SK-N-SH (cell line): ENCODE measurements around the gene SNCAIP. TPM values are rescaled to one million over a fixed set of nuclear protein-coding genes. Genes with fewer than 3 reads are reported as not detected.
A peak's percentile ranks its signal among the peaks of the same experiment; 100 is the strongest.

Experiments used
- CTCF ChIA-PET: fragments of 300-600, 350-600 bp; formaldehyde crosslinking; extraction: SDS; loops from one replicate; lab custom pipeline; 2021; lab: Yijun Ruan, JAX
- POLR2A ChIA-PET: fragments of 350-600 bp; sonication (Branson Sonifier 250); formaldehyde crosslinking; extraction: SDS; loops from one replicate; lab custom pipeline; 2020; ENCODE audit warnings: antibody characterized with exemption, inconsistent platforms; lab: Yijun Ruan, JAX
- DNase-seq: peaks from one replicate; pipeline ENCODE4 v3.0.0; 2012
- H2AFZ ChIP-seq: fragments of 200-600 bp; sonication (generic); 2 replicates; pipeline ENCODE4 v1.8.1; 2016; ENCODE audit warnings: antibody characterized with exemption, mild to moderate bottlenecking, low read depth
- H3F3A ChIP-seq: fragments of 200-600 bp; sonication (generic); replicated peaks from 2 replicates; pipeline ENCODE3; 2016; ENCODE audit warnings: antibody characterized with exemption, mild to moderate bottlenecking; ENCODE audit not compliant: insufficient read depth
- H3K27ac ChIP-seq, 2 experiments: fragments of 200-500 bp in 1 of 2; fragments of 200-600 bp in 1 of 2; sonication (Bioruptor generic) in 1 of 2; sonication (generic), shearing (Covaris generic) in 1 of 2; 2 replicates each; pipeline versions ENCODE4 v1.5.1 to v1.6.1; 2014 to 2016; ENCODE audit warnings: low read depth in 2 of 2, inconsistent platforms in 1 of 2, low read length in 1 of 2, mild to moderate bottlenecking in 1 of 2, mixed read lengths in 1 of 2
- H3K27me3 ChIP-seq: fragments of 200-600 bp; sonication (generic), shearing (Covaris generic); 2 replicates; pipeline ENCODE4 v1.6.1; 2016; ENCODE audit warnings: mixed run types; ENCODE audit not compliant: insufficient read depth
- H3K36me3 ChIP-seq, 2 experiments: fragments of 200-500 bp in 1 of 2; fragments of 200-600 bp in 1 of 2; sonication (Bioruptor generic) in 1 of 2; sonication (generic) in 1 of 2; replicated peaks in 1 of 2; 2 replicates each; pipeline versions ENCODE3 to v1.5.1; 2014 to 2016; ENCODE audit warnings: low read length in 1 of 2, mild to moderate bottlenecking in 1 of 2; ENCODE audit not compliant: insufficient read depth in 2 of 2, control insufficient read depth in 1 of 2
- H3K4me1 ChIP-seq, 2 experiments: fragments of 200-500 bp in 1 of 2; fragments of 200-600 bp in 1 of 2; sonication (Bioruptor generic) in 1 of 2; sonication (generic), shearing (Covaris generic) in 1 of 2; 2 replicates each; pipeline versions ENCODE4 v1.5.1 to v1.6.1; 2014 to 2016; ENCODE audit warnings: low read depth in 1 of 2, low read length in 1 of 2, mixed run types in 1 of 2; ENCODE audit not compliant: insufficient read depth in 2 of 2, control insufficient read depth in 1 of 2
- H3K4me2 ChIP-seq: fragments of 200-600 bp; sonication (generic), shearing (Covaris generic); 2 replicates; pipeline ENCODE4 v1.6.1; 2017; ENCODE audit warnings: mixed run types
- H3K4me3 ChIP-seq, 2 experiments: fragments of 200-500 bp in 1 of 2; fragments of 200-600 bp in 1 of 2; sonication (Bioruptor generic) in 1 of 2; sonication (generic), shearing (Covaris generic) in 1 of 2; 2 replicates each; pipeline versions ENCODE4 v1.5.1 to v1.8.1; 2014 to 2016; ENCODE audit warnings: low read depth in 2 of 2, inconsistent platforms in 1 of 2, low read length in 1 of 2, mild to moderate bottlenecking in 1 of 2, mixed read lengths in 1 of 2, moderate library complexity in 1 of 2
- H3K79me2 ChIP-seq: fragments of 200-600 bp; sonication (generic); 2 replicates; pipeline ENCODE4 v1.8.1; 2017; ENCODE audit warnings: mild to moderate bottlenecking; ENCODE audit not compliant: insufficient read depth
- H3K9ac ChIP-seq: fragments of 200-600 bp; sonication (generic); 2 replicates; pipeline ENCODE4 v1.6.1; 2017; ENCODE audit warnings: mixed run types
- H3K9me2 ChIP-seq: fragments of 200-600 bp; sonication (generic); 2 replicates; pipeline ENCODE4 v1.6.1; 2017; ENCODE audit warnings: mixed run types
- H3K9me3 ChIP-seq: fragments of 200-600 bp; sonication (generic); 2 replicates; pipeline ENCODE4 v1.6.1; 2017; ENCODE audit warnings: mixed run types, mild to moderate bottlenecking, moderate library complexity
- H4K20me1 ChIP-seq: fragments of 200-600 bp; sonication (generic); 2 replicates; pipeline ENCODE4 v1.6.1; 2017; ENCODE audit warnings: mild to moderate bottlenecking, mixed run types; ENCODE audit not compliant: insufficient read depth
- CTCF ChIP-seq: fragments of 200-600 bp; sonication (generic); IDR thresholded peaks from 2 replicates; pipeline ENCODE4 v1.6.1; 2017; ENCODE audit warnings: antibody characterized with exemption, mild to moderate bottlenecking, moderate library complexity
- EP300 ChIP-seq, 2 experiments: IDR thresholded peaks; 2 replicates each; pipeline versions ENCODE4 v1.4.0 to v1.6.1; 2012; ENCODE audit warnings: borderline replicate concordance in 1 of 2, low read depth in 1 of 2, low read length in 1 of 2
- FOSL2 ChIP-seq: IDR thresholded peaks from 2 replicates; pipeline ENCODE4 v1.4.0; 2012; ENCODE audit warnings: low read depth, mild to moderate bottlenecking, moderate library complexity, borderline replicate concordance
- FOXM1 ChIP-seq: IDR thresholded peaks from 2 replicates; pipeline ENCODE4 v1.4.0; 2012; ENCODE audit warnings: low read depth, mild to moderate bottlenecking
- GABPA ChIP-seq: IDR thresholded peaks from 2 replicates; pipeline ENCODE4 v1.4.0; 2012; ENCODE audit warnings: low read depth, mild to moderate bottlenecking
- GATA2 ChIP-seq: sonication (generic); formaldehyde crosslinking; IDR thresholded peaks from 2 replicates; pipeline ENCODE4 v1.5.0; 2020; ENCODE audit warnings: mild to moderate bottlenecking, missing genetic modification reagents
- IRF3 ChIP-seq: fragments of 150-350 bp; IDR thresholded peaks from 2 replicates; pipeline ENCODE4 v1.6.1; 2016; ENCODE audit warnings: mild to moderate bottlenecking, low read depth, low read length
- MEF2A ChIP-seq: IDR thresholded peaks from 2 replicates; pipeline ENCODE4 v1.4.0; 2012; ENCODE audit warnings: low read depth, borderline replicate concordance
- NRF1 ChIP-seq: IDR thresholded peaks from 2 replicates; pipeline ENCODE4 v1.6.1; 2012; ENCODE audit warnings: low read depth, mild to moderate bottlenecking, low read length
- POLR2AphosphoS5 ChIP-seq: IDR thresholded peaks from 2 replicates; pipeline ENCODE4 v1.6.1; 2012; ENCODE audit warnings: low read depth, low read length
- RAD21 ChIP-seq: IDR thresholded peaks from 2 replicates; pipeline ENCODE4 v1.6.1; 2012; ENCODE audit warnings: mild to moderate bottlenecking, low read length
- REST ChIP-seq: IDR thresholded peaks from 2 replicates; pipeline ENCODE4 v1.6.1; 2012; ENCODE audit warnings: mild to moderate bottlenecking, low read depth, low read length, moderate library complexity
- RXRA ChIP-seq: IDR thresholded peaks from 2 replicates; pipeline ENCODE4 v1.4.0; 2012; ENCODE audit warnings: low read depth, mild to moderate bottlenecking, borderline replicate concordance
- TAF1 ChIP-seq: IDR thresholded peaks from 2 replicates; pipeline ENCODE4 v1.6.1; 2012; ENCODE audit warnings: low read depth, mild to moderate bottlenecking, low read length, moderate library complexity, borderline replicate concordance
- TCF12 ChIP-seq: IDR thresholded peaks from 2 replicates; pipeline ENCODE4 v1.4.0; 2012
- TEAD4 ChIP-seq: IDR thresholded peaks from 2 replicates; pipeline ENCODE4 v1.4.0; 2012; ENCODE audit warnings: mild to moderate bottlenecking, borderline replicate concordance; ENCODE audit not compliant: insufficient read depth
- USF1 ChIP-seq: IDR thresholded peaks from 2 replicates; pipeline ENCODE4 v1.4.0; 2012; ENCODE audit warnings: low read depth, borderline replicate concordance
- YY1 ChIP-seq: IDR thresholded peaks from 2 replicates; pipeline ENCODE4 v1.4.0; 2012; ENCODE audit warnings: low read depth, mild to moderate bottlenecking
- ZBTB33 ChIP-seq: IDR thresholded peaks from 2 replicates; pipeline ENCODE4 v1.4.0; 2012; ENCODE audit warnings: low read depth, borderline replicate concordance
- WGBS: methylation state at CpG from one replicate; pipeline ENCODE4 v1.1.6; 2017; ENCODE audit warnings: low lambda C conversion rate; 5-methylcytosine and 5-hydroxymethylcytosine counted together
- polyA plus RNA-seq, 3 experiments: library from polyadenylated mRNA; depleted of rRNA; stranded (reverse); fragments of >200 nt; gene quantifications; 2 replicates each; pipeline ENCODE4 v1.2.3, GENCODE V29; 2012

The SNCAIP gene
- polyA plus RNA-seq, 1 of the 3 experiments (the other 2 are of a cell fraction), result not detected

GRCh38 chr5:122390154-122390553 is 78.1 kb downstream of the SNCAIP start:
- no peaks in the 10 kb centered on the region for H3K79me2 ChIP-seq
- no peak overlapping the region; a peak in 1 of 4 replicates for H3K27ac ChIP-seq
- no peaks in the 10 kb centered on the region for H3K9me3 ChIP-seq
- no peak overlapping the region for H3K4me3 ChIP-seq
- no peak overlapping the region for H3K9ac ChIP-seq
- H3K4me1 ChIP-seq, result peaks cover 0 to 19% of the 10 kb centered on the region in 2 experiments; a peak in 2 of 4 replicates
- WGBS, result 61% methylated on average over 7 of the region's 7 CpGs
- DNase-seq, result peak; percentile 11
- H2AFZ ChIP-seq, result no peak overlapping the region
- TF ChIP-seq TAF1 (no peak), GATA2 (CRISPR knock-in tag) (peak; percentile 51)
- ChIA-PET CTCF (interaction anchor here (0.6 kb wide), 1 partner anchor 78 kb away, joined by 3 read pairs; no protein-coding TSS in a partner anchor), POLR2A (no interaction called here)
- no peaks in the 10 kb centered on the region for H3K27me3 ChIP-seq
- no peak overlapping the region for H3K4me2 ChIP-seq
- no peaks in the 10 kb centered on the region for H3F3A ChIP-seq
- no peaks in the 10 kb centered on the region for H4K20me1 ChIP-seq
- no peaks in the 10 kb centered on the region for H3K36me3 ChIP-seq
- H3K9me2 ChIP-seq, result no peaks in the 10 kb centered on the region

- H3K4me2 ChIP-seq, result no peak overlapping the region
- H3K36me3 ChIP-seq, result no peaks in the 10 kb centered on the region
- H3K4me3 ChIP-seq, result no peak overlapping the region
- no peaks in the 10 kb centered on the region for H3F3A ChIP-seq
- CTCF ChIA-PET, result interaction anchor here (0.6 kb wide), 1 partner anchor 77 kb away, joined by 3 read pairs; no protein-coding TSS in a partner anchor
- no peaks in the 10 kb centered on the region for H3K9me2 ChIP-seq
- no peaks in the 10 kb centered on the region for H3K27me3 ChIP-seq
- H3K9me3 ChIP-seq, result no peaks in the 10 kb centered on the region
- no peak overlapping the region for H3K9ac ChIP-seq
- no peaks in the 10 kb centered on the region for H4K20me1 ChIP-seq
- peaks cover 0 to 19% of the 10 kb centered on the region in 2 experiments; a peak in 2 of 4 replicates for H3K4me1 ChIP-seq
- no peak overlapping the region for H2AFZ ChIP-seq
- POLR2A ChIA-PET, result no interaction called here
- WGBS, result 34% methylated on average over 3 of the region's 3 CpGs
- no peak for DNase-seq
- no peak overlapping the region; a peak in 1 of 4 replicates for H3K27ac ChIP-seq
- no peaks in the 10 kb centered on the region for H3K79me2 ChIP-seq
- TF ChIP-seq POLR2AphosphoS5 (no peak), FOSL2 (no peak), USF1 (no peak), FOXM1 (no peak), ZBTB33 (no peak), GABPA (no peak), YY1 (no peak), NRF1 (no peak), TCF12 (no peak), IRF3 (no peak), RAD21 (no peak), MEF2A (no peak), TEAD4 (no peak), TAF1 (no peak), REST (no peak), EP300 (IDR thresholded peaks at IDR 0.05; ENCODE audit: borderline replicate concordance in 1 of 2, low read depth in 1 of 2, low read length in 1 of 2) (no peak), CTCF (no peak), RXRA (no peak)
Observed at GRCh38 chr5:122390694-122391093, 78.7 kb downstream of the SNCAIP start.
